Activated CD8-positive, alpha-beta memory T cell treated with anti-CD3 and anti-CD28 coated beads, Interleukin-2, amount 10 ng/mL, durations not matched to agents 7 days and 5 days (primary cell): ENCODE measurements around the gene METAP2. TPM values are rescaled to one million over a fixed set of nuclear protein-coding genes. Genes with fewer than 3 reads are reported as not detected.
A peak's percentile ranks its signal among the peaks of the same experiment; 100 is the strongest.
"Not testable (repeated sequence)": the region's sequence is repeated elsewhere in the genome, so short reads cannot be mapped to it uniquely, and the experiment has no call there.

Source experiments
- ATAC-seq: fragments of 150-1000 bp; cut with Tn5 transposase; one replicate; pipeline ENCODE4 v1.10.0; 2021; ENCODE audit warnings: moderate library complexity
- CTCF ChIA-PET: fragments of 350-600 bp; sonication (Branson Sonifier 250); formaldehyde crosslinking; loops from one replicate; lab custom pipeline; 2021; ENCODE audit warnings: antibody characterized with exemption; lab: Charles Lee
- DNase-seq: peaks from one replicate; pipeline ENCODE4 v3.0.0-alpha.2; 2020
- H3K27ac Mint-ChIP-seq: one replicate; pipeline ENCODE4 v1.8.0; 2021; ENCODE audit warnings: mild to moderate bottlenecking, mixed read lengths
- H3K27me3 Mint-ChIP-seq: one replicate; pipeline ENCODE4 v1.8.0; 2021; ENCODE audit warnings: mixed read lengths
- H3K36me3 Mint-ChIP-seq: one replicate; pipeline ENCODE4 v1.8.0; 2021; ENCODE audit warnings: mild to moderate bottlenecking, mixed read lengths
- H3K4me1 Mint-ChIP-seq: one replicate; pipeline ENCODE4 v1.8.0; 2021; ENCODE audit warnings: mixed read lengths
- H3K4me3 Mint-ChIP-seq: one replicate; pipeline ENCODE4 v1.8.0; 2021; ENCODE audit warnings: mild to moderate bottlenecking, moderate library complexity, mixed read lengths
- H3K9me3 Mint-ChIP-seq: one replicate; pipeline ENCODE4 v1.8.0; 2022; ENCODE audit warnings: low read depth, mixed read lengths
- total RNA-seq, 2 experiments: library from RNA; stranded (reverse); gene quantifications; one replicate each; pipeline ENCODE4 v1.2.3, GENCODE V29; 2021

The METAP2 gene
- 10 to 100 TPM; 62.6 to 77.3 TPM for total RNA-seq

DNA sequence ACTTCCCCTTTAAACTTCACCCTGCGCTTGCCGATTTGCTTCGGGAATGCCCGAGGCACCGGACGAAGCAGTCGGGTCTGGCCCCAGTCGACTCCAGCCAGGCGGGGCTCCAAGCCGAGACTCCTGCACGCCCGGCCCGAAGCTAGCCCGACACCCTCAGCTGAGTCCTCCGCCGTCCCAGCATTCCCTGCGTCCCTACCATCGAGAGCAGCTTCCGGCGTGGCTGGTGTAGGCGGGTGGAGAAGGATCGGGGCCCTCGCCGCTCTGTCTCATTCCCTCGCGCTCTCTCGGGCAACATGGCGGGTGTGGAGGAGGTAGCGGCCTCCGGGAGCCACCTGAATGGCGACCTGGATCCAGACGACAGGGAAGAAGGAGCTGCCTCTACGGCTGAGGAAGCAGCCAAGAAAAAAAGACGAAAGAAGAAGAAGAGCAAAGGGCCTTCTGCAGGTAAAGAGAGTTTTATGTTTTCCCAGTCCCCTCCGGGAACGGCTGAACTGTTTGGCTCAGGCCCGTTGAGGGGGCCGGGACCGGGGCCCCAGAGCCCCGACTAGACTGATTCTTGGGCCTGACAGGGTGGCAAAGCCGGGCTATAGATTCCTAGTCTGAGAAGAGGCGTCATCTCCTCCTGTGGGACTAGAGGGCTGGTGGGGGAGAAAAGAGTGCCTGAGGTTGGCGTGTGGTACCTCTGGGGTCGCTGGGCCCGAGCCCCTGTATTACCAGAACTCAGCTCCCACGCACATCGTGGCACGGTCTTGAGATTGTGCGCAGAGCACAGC, at the start of gene METAP2:
Gene METAP2, plus strand, starts transcription at position 269 of the 776 bp plus-strand sequence. Its CDS starts 28 bp downstream, at position 297.
- Mint-ChIP-seq H3K27me3 (no peaks in the 10 kb centered on the region), H3K9me3 (no peaks in the 10 kb centered on the region), H3K36me3 (peaks cover 32% of the 10 kb centered on the region), H3K4me1 (peaks cover 44% of the 10 kb centered on the region), H3K27ac (peak within 1 kb of the TSS; percentile 99), H3K4me3 (peak within 1 kb of the TSS; percentile 99)
- peak; percentile 94 for DNase-seq
- peak; percentile 98 for ATAC-seq
- CTCF ChIA-PET = interaction anchor here (0.7 to 1.6 kb wide), 7 partner anchors 9 to 401 kb away, joined by 3 to 5 read pairs (median 3); partner anchors contain the start of genes FGD6, NR2C1 and VEZT

DNA sequence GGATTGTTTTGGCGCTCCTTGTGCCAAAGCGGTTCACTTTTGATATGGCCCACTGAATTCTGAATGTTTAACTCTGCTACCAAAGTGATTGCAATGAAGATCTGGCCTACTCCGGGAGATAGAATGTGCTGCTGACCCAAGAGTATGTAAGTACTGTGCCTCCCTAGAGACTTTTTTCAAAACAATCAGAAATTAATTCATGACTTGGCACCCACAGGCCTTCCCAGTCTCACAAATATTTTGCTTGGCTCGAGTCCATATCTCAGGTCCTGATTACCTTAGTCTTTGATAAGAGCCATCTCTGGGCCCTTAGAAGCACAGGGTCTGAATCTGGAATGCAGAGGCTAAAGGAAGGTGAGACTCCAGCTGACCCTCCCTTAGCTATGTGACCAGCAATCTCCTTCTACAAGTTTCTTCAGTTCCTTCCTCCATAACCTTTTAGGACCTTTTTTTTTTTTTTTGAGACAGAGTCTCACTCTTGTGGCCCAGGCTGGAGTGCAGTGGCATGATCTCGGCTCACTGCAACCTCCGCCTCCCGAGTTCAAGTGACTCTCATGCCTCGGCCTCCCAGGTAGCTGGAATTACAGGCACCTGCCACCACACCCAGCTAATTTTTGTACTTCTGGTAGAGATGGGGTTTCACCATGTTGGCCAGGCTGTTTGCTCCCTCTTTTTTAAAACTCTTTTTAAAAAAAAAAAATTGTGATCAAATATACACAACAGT, 49.5 kb upstream of the METAP2 start:
- H3K27ac Mint-ChIP-seq = no peak overlapping the region
- CTCF ChIA-PET = no interaction called here
- peaks cover 7% of the 10 kb centered on the region for H3K4me1 Mint-ChIP-seq
- ATAC-seq = no peak
- H3K9me3 Mint-ChIP-seq = no peaks in the 10 kb centered on the region
- no peaks in the 10 kb centered on the region for H3K36me3 Mint-ChIP-seq
- DNase-seq = no peak
- no peak overlapping the region for H3K4me3 Mint-ChIP-seq
- no peaks in the 10 kb centered on the region for H3K27me3 Mint-ChIP-seq

- Mint-ChIP-seq H3K4me3 (no peak overlapping the region), H3K27ac (no peak overlapping the region), H3K4me1 (peaks cover 7% of the 10 kb centered on the region), H3K36me3 (no peaks in the 10 kb centered on the region), H3K27me3 (no peaks in the 10 kb centered on the region), H3K9me3 (no peaks in the 10 kb centered on the region)
- DNase-seq (no peak), ATAC-seq (no peak)
- CTCF ChIA-PET = no interaction called here
These were observed 44.8 kb upstream of the METAP2 start for GRCh38 chr12:95429172-95429510.

DNA sequence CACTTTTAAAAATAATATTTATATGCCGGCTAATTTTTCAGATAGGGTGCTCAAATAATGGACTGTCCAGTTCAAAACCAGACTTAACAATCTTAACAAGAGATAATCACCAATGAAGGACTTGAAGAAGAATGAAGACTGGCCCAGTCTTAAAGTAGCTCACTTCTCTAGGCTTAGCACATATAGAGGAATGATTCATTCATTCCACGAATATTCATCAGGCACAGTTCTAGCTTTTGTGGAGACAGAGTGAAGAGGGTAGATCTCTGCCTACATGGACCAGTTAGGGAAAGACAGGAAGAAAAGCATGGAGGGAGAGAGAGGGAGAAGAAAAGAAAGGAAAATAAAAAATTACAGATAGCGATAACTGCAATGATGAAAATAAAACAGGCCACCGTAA, 42.8 kb upstream of the METAP2 start:
- ATAC-seq (no peak), DNase-seq (no peak)
- no peak overlapping the region for H3K27ac Mint-ChIP-seq
- H3K4me1 Mint-ChIP-seq = peaks cover 7% of the 10 kb centered on the region
- no peaks in the 10 kb centered on the region for H3K36me3 Mint-ChIP-seq
- no peaks in the 10 kb centered on the region for H3K9me3 Mint-ChIP-seq
- H3K4me3 Mint-ChIP-seq = no peak overlapping the region
- no peaks in the 10 kb centered on the region for H3K27me3 Mint-ChIP-seq
- CTCF ChIA-PET = no interaction called here

DNA sequence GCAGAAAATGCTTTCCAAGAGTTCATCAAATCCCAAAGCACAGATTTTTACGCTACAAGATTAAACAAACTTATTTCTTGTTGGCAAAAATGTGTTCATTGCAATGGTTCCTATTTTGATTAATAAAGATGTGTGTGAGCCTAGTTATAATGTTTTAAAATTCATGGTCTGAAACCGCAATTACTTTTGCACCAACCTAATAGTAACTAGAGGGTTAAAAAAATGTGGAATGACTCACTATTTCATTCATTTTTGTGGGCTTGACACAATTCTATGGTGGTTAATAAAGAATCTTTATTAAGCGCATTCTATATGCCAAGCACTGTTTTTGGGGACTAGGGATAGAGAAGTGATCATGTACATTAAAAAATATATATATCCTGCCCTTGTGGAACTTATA, 38.6 kb upstream of the METAP2 start:
- ATAC-seq (no peak), DNase-seq (no peak)
- H3K9me3 Mint-ChIP-seq = no peaks in the 10 kb centered on the region
- H3K36me3 Mint-ChIP-seq = no peaks in the 10 kb centered on the region
- H3K4me1 Mint-ChIP-seq = no peaks in the 10 kb centered on the region
- H3K4me3 Mint-ChIP-seq = no peak overlapping the region
- H3K27ac Mint-ChIP-seq = no peak overlapping the region
- CTCF ChIA-PET = no interaction called here
- H3K27me3 Mint-ChIP-seq = peaks cover 2% of the 10 kb centered on the region

- Mint-ChIP-seq H3K4me1 (no peaks in the 10 kb centered on the region), H3K36me3 (no peaks in the 10 kb centered on the region), H3K27me3 (peaks cover 4% of the 10 kb centered on the region), H3K4me3 (no peak overlapping the region), H3K27ac (no peak overlapping the region), H3K9me3 (no peaks in the 10 kb centered on the region)
- DNase-seq (no peak), ATAC-seq (no peak)
- CTCF ChIA-PET = no interaction called here
These were observed 36.4 kb upstream of the METAP2 start for GRCh38 chr12:95437565-95437964.

DNA sequence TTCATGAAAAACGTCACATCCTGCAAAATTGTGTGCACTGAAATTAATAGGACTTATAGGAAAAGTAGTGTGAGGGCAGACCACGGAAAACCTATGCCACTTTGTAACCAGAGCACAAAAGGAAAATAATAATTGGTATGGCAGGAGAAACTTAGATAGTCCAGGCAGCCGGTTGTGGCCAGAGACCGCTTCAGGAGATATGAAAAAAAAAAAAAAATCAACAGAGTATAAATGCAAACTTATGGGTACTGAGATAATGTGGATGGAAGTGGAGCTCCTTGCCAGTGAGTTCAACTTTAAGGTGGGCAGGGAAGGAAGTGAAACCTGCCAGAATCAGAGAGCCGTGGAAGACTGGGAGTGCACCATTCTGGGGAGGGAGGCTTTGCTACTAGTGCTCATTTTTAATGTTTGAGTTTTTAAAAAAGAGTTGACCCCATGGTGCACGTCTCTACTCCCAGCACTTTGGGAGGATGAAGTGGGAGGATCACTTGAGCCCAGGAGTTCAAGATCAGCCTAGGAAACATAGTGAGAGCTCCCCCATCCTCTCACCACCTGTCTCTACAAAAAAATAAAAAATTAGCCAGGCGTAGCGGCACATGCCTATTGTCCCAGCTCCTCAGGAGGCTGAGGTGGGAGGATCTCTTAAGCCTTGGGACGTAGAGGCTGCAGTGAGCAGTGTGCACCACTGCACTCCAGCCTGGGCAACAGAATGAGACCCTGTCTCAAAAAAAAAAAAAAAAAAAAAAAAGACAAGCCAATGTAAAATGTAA, 34.3 kb upstream of the METAP2 start:
- Mint-ChIP-seq H3K9me3 (no peaks in the 10 kb centered on the region), H3K27me3 (peaks cover 7% of the 10 kb centered on the region), H3K36me3 (no peaks in the 10 kb centered on the region), H3K27ac (no peak overlapping the region), H3K4me1 (no peaks in the 10 kb centered on the region), H3K4me3 (no peak overlapping the region)
- CTCF ChIA-PET = no interaction called here
- DNase-seq = no peak
- no peak for ATAC-seq

DNA sequence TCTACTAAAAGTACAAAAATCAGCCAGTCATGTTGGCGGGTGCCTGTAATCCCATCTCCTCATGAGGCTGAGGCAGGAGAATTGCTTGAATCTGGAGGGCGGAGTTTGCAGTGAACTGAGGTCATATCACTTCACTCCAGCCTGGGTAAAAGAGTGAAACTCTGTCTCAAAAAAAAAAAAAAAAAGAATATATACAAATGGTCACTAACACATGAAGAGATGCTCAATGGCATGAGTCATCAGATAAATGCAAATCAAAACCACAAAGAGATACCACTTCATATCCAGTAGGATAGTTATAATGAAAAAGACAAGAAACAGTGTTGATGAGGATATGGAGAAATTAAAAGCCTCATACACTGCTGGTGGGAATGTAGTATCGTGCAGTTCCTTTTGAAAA, 33.6 kb upstream of the METAP2 start:
- Mint-ChIP-seq H3K4me1 (no peaks in the 10 kb centered on the region), H3K27ac (no peak overlapping the region), H3K4me3 (no peak overlapping the region), H3K36me3 (no peaks in the 10 kb centered on the region), H3K27me3 (peaks cover 7% of the 10 kb centered on the region), H3K9me3 (no peaks in the 10 kb centered on the region)
- ATAC-seq = no peak
- no peak for DNase-seq
- CTCF ChIA-PET = no interaction called here

DNA sequence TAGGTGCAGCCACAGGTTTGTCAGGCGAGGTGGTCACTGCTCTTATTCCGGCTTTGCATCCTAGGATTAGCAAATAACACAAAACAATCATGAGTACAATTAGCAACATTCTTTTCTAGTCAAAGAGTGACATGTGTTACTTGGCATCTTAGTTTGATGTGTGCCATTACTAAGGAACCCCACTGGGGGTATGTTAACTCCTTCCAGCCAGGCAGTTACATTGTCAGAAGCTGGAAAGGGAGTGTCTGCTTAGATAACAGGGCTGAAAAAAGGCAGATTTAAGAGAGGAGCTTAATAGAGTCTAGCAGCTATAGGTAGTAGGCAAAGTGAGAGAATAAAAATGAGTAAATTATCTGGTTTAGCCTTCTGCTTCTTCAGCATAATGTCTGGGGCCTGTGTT, 30.5 kb upstream of the METAP2 start:
- DNase-seq (no peak), ATAC-seq (no peak)
- no peaks in the 10 kb centered on the region for H3K36me3 Mint-ChIP-seq
- CTCF ChIA-PET = no interaction called here
- H3K4me1 Mint-ChIP-seq = no peaks in the 10 kb centered on the region
- peaks cover 2% of the 10 kb centered on the region for H3K9me3 Mint-ChIP-seq
- no peak overlapping the region for H3K27ac Mint-ChIP-seq
- no peak overlapping the region for H3K4me3 Mint-ChIP-seq
- H3K27me3 Mint-ChIP-seq = peaks cover 26% of the 10 kb centered on the region

GRCh38 chr12:95445099-95445498, 28.9 kb upstream of the METAP2 start:
- not testable (repeated sequence) for H3K4me3 Mint-ChIP-seq, H3K27ac Mint-ChIP-seq, ATAC-seq, H3K9me3 Mint-ChIP-seq, H3K36me3 Mint-ChIP-seq, DNase-seq, H3K4me1 Mint-ChIP-seq
- peaks cover 28% of the 10 kb centered on the region for H3K27me3 Mint-ChIP-seq
- CTCF ChIA-PET = interaction anchor here (0.9 kb wide), 1 partner anchor 71 kb away, joined by 4 read pairs; no protein-coding TSS in a partner anchor

DNA sequence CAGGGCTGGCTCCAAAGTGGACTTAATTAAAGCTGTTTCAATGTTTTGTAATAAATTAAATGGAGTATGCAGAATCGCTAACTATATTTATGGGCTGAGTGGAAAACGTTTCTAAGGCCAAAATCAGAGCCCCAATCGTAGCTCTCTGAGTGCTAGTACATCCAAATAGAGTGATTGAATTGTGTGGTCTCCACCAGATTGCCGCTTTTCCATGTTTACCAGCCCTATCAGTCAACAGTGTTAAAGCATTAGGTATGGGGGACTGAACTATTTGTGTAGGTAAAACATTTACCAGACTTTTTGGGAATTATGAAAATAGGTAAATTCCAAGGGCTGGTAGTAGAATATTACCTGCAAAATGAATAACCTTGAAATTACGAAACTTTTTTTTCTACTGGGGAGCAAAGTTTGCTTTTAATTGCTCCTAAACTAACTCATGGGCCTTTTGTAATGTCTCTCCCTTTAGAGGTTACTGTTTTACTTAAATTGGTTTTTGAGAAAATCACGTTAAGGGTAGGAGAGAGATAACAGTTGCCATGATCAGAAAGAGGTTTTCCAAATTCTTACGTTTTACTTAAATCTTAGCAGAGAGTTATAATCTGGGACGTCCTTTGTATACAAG, 28.0 kb upstream of the METAP2 start:
- DNase-seq = no peak
- no peak for ATAC-seq
- Mint-ChIP-seq H3K27ac (no peak overlapping the region), H3K4me1 (no peaks in the 10 kb centered on the region), H3K9me3 (peaks cover 2% of the 10 kb centered on the region), H3K27me3 (peaks cover 28% of the 10 kb centered on the region), H3K4me3 (no peak overlapping the region), H3K36me3 (no peaks in the 10 kb centered on the region)
- CTCF ChIA-PET = no interaction called here

GRCh38 chr12:95446506-95446900, 27.4 kb upstream of the METAP2 start:
- Mint-ChIP-seq H3K27me3 (peaks cover 28% of the 10 kb centered on the region), H3K4me1 (no peaks in the 10 kb centered on the region), H3K9me3 (peaks cover 2% of the 10 kb centered on the region), H3K36me3 (no peaks in the 10 kb centered on the region), H3K27ac (no peak overlapping the region), H3K4me3 (no peak overlapping the region)
- ATAC-seq = no peak
- CTCF ChIA-PET = no interaction called here
- no peak for DNase-seq

GRCh38 chr12:95449656-95450055, 24.3 kb upstream of the METAP2 start:
- peaks cover 23% of the 10 kb centered on the region for H3K27me3 Mint-ChIP-seq
- H3K9me3 Mint-ChIP-seq, DNase-seq, CTCF ChIA-PET, H3K4me3 Mint-ChIP-seq, H3K36me3 Mint-ChIP-seq, H3K4me1 Mint-ChIP-seq, ATAC-seq, H3K27ac Mint-ChIP-seq: not testable (repeated sequence)
